HEK293 (cell line): ENCODE measurements around the gene CABLES2.

Experiments
- KLF7 ChIP-seq: fragments of 450-650 bp; formaldehyde crosslinking; IDR thresholded peaks from 2 replicates; pipeline ENCODE4 v1.5.1; 2016; ENCODE audit warnings: missing biosample characterization, missing genetic modification characterization, borderline replicate concordance
- KLF8 ChIP-seq: fragments of 450-650 bp; formaldehyde crosslinking; IDR thresholded peaks from 2 replicates; pipeline ENCODE4 v1.5.1; 2016; ENCODE audit warnings: missing biosample characterization, missing genetic modification characterization
- MYNN ChIP-seq: fragments of 450-650 bp; formaldehyde crosslinking; IDR thresholded peaks from 2 replicates; pipeline ENCODE4 v1.5.1; 2016; ENCODE audit warnings: missing biosample characterization, missing genetic modification characterization, borderline replicate concordance
- OVOL3 ChIP-seq: fragments of 450-650 bp; formaldehyde crosslinking; IDR thresholded peaks from 2 replicates; pipeline ENCODE4 v1.5.1; 2016; ENCODE audit warnings: missing biosample characterization, missing genetic modification characterization
- SALL2 ChIP-seq: fragments of 450-650 bp; formaldehyde crosslinking; IDR thresholded peaks from 2 replicates; pipeline ENCODE4 v1.5.0; 2017; ENCODE audit warnings: missing biosample characterization, mild to moderate bottlenecking, missing genetic modification characterization, borderline replicate concordance
- ZFP69B ChIP-seq: fragments of 450-650 bp; formaldehyde crosslinking; IDR thresholded peaks from 2 replicates; pipeline ENCODE4 v1.5.1; 2016; ENCODE audit warnings: missing biosample characterization, missing genetic modification characterization
- ZNF132 ChIP-seq: fragments of 450-650 bp; formaldehyde crosslinking; IDR thresholded peaks from 2 replicates; pipeline ENCODE4 v1.5.1; 2017; ENCODE audit warnings: missing biosample characterization, missing genetic modification characterization, borderline replicate concordance
- ZNF148 ChIP-seq: fragments of 450-650 bp; formaldehyde crosslinking; IDR thresholded peaks from 2 replicates; pipeline ENCODE4 v1.5.0; 2017; ENCODE audit warnings: missing biosample characterization, missing genetic modification characterization, borderline replicate concordance
- ZNF184 ChIP-seq: fragments of 450-650 bp; IDR thresholded peaks from 2 replicates; pipeline ENCODE4 v1.5.1; 2018; ENCODE audit warnings: missing biosample characterization, mild to moderate bottlenecking, missing genetic modification characterization
- ZNF239 ChIP-seq: fragments of 450-650 bp; formaldehyde crosslinking; IDR thresholded peaks from 2 replicates; pipeline ENCODE4 v1.5.1; 2016; ENCODE audit warnings: missing biosample characterization, missing genetic modification characterization
- ZNF280C ChIP-seq: fragments of 450-650 bp; formaldehyde crosslinking; IDR thresholded peaks from 2 replicates; pipeline ENCODE4 v1.5.1; 2016; ENCODE audit warnings: missing biosample characterization, missing genetic modification characterization
- ZNF416 ChIP-seq: fragments of 450-650 bp; formaldehyde crosslinking; IDR thresholded peaks from 2 replicates; pipeline ENCODE4 v1.5.1; 2016; ENCODE audit warnings: missing biosample characterization, missing genetic modification characterization
- ZNF670 ChIP-seq: fragments of 450-650 bp; formaldehyde crosslinking; IDR thresholded peaks from 2 replicates; pipeline ENCODE4 v1.5.1; 2016; ENCODE audit warnings: missing biosample characterization, missing genetic modification characterization, low read depth
- ZNF677 ChIP-seq: fragments of 450-650 bp; IDR thresholded peaks from 2 replicates; pipeline ENCODE4 v1.5.0; 2018; ENCODE audit warnings: missing biosample characterization, mild to moderate bottlenecking, missing genetic modification characterization, moderate library complexity
- ZNF692 ChIP-seq: fragments of 450-650 bp; formaldehyde crosslinking; IDR thresholded peaks from 2 replicates; pipeline ENCODE4 v1.5.1; 2016; ENCODE audit warnings: missing biosample characterization, missing genetic modification characterization
- ZNF792 ChIP-seq: fragments of 450-650 bp; formaldehyde crosslinking; IDR thresholded peaks from 2 replicates; pipeline ENCODE4 v1.5.1; 2016; ENCODE audit warnings: missing biosample characterization, missing genetic modification characterization
- ZNF830 ChIP-seq: fragments of 450-650 bp; IDR thresholded peaks from 2 replicates; pipeline ENCODE4 v1.5.0; 2018; ENCODE audit warnings: missing biosample characterization, missing genetic modification characterization, low read depth, mild to moderate bottlenecking, moderate library complexity
- ZNF843 ChIP-seq: fragments of 450-650 bp; formaldehyde crosslinking; IDR thresholded peaks from 2 replicates; pipeline ENCODE4 v1.5.1; 2016; ENCODE audit warnings: missing biosample characterization, missing genetic modification characterization
- TF ChIP-seq, protein P1 (sequence below): fragments of 450-650 bp; formaldehyde crosslinking; IDR thresholded peaks from 2 replicates; pipeline ENCODE4 v1.5.1; 2016; ENCODE audit warnings: missing biosample characterization, missing genetic modification characterization
- TF ChIP-seq, protein P2 (sequence below): fragments of 450-650 bp; formaldehyde crosslinking; IDR thresholded peaks from 2 replicates; pipeline ENCODE4 v1.5.1; 2016; ENCODE audit warnings: missing biosample characterization, missing genetic modification characterization, borderline replicate concordance
- TF ChIP-seq, protein P3 (sequence below): fragments of 450-650 bp; formaldehyde crosslinking; IDR thresholded peaks from 2 replicates; pipeline ENCODE4 v1.5.1; 2016; ENCODE audit warnings: missing biosample characterization, missing genetic modification characterization, borderline replicate concordance
- TF ChIP-seq, protein P4 (sequence below): fragments of 450-650 bp; formaldehyde crosslinking; IDR thresholded peaks from 2 replicates; pipeline ENCODE4 v1.5.1; 2016; ENCODE audit warnings: missing biosample characterization, missing genetic modification characterization
- TF ChIP-seq, protein P5 (sequence below): fragments of 450-650 bp; IDR thresholded peaks from 2 replicates; pipeline ENCODE4 v1.5.1; 2018; ENCODE audit warnings: missing biosample characterization, missing genetic modification characterization

CABLES2 gene

GRCh38 chr20:62381842-62382241 lies 25.2 kb downstream of the CABLES2 start (continued):
- TF ChIP-seq ZNF792 (no peak), ZNF677 (tag by site-specific recombination) (no peak), ZNF239 (tag by site-specific recombination) (peak; percentile 77; the same call in 1 of the 2 replicates), KLF8 (no peak), ZNF416 (no peak), ZNF280C (peak; percentile 50; the same call in 1 of the 2 replicates), ZNF132 (tag by site-specific recombination) (no peak), SALL2 (no peak), OVOL3 (tag by site-specific recombination) (no peak), ZNF670 (tag by site-specific recombination) (no peak), ZFP69B (no peak), ZNF184 (tag by site-specific recombination) (no peak), KLF7 (no peak), MYNN (no peak), ZNF148 (0 out of 2 replicates have a peak, but pooled peaks have one; percentile 61), ZNF692 (no peak), ZNF843 (tag by site-specific recombination) (no peak), ZNF830 (tag by site-specific recombination) (no peak)
- TF ChIP-seq, protein P1, sequence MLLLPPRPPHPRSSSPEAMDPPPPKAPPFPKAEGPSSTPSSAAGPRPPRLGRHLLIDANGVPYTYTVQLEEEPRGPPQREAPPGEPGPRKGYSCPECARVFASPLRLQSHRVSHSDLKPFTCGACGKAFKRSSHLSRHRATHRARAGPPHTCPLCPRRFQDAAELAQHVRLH: peak; percentile 49; the same call in 1 of the 2 replicates
- TF ChIP-seq, protein P2, sequence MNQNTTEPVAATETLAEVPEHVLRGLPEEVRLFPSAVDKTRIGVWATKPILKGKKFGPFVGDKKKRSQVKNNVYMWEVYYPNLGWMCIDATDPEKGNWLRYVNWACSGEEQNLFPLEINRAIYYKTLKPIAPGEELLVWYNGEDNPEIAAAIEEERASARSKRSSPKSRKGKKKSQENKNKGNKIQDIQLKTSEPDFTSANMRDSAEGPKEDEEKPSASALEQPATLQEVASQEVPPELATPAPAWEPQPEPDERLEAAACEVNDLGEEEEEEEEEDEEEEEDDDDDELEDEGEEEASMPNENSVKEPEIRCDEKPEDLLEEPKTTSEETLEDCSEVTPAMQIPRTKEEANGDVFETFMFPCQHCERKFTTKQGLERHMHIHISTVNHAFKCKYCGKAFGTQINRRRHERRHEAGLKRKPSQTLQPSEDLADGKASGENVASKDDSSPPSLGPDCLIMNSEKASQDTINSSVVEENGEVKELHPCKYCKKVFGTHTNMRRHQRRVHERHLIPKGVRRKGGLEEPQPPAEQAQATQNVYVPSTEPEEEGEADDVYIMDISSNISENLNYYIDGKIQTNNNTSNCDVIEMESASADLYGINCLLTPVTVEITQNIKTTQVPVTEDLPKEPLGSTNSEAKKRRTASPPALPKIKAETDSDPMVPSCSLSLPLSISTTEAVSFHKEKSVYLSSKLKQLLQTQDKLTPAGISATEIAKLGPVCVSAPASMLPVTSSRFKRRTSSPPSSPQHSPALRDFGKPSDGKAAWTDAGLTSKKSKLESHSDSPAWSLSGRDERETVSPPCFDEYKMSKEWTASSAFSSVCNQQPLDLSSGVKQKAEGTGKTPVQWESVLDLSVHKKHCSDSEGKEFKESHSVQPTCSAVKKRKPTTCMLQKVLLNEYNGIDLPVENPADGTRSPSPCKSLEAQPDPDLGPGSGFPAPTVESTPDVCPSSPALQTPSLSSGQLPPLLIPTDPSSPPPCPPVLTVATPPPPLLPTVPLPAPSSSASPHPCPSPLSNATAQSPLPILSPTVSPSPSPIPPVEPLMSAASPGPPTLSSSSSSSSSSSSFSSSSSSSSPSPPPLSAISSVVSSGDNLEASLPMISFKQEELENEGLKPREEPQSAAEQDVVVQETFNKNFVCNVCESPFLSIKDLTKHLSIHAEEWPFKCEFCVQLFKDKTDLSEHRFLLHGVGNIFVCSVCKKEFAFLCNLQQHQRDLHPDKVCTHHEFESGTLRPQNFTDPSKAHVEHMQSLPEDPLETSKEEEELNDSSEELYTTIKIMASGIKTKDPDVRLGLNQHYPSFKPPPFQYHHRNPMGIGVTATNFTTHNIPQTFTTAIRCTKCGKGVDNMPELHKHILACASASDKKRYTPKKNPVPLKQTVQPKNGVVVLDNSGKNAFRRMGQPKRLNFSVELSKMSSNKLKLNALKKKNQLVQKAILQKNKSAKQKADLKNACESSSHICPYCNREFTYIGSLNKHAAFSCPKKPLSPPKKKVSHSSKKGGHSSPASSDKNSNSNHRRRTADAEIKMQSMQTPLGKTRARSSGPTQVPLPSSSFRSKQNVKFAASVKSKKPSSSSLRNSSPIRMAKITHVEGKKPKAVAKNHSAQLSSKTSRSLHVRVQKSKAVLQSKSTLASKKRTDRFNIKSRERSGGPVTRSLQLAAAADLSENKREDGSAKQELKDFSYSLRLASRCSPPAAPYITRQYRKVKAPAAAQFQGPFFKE (tag by site-specific recombination): no peak
- TF ChIP-seq, protein P3, sequence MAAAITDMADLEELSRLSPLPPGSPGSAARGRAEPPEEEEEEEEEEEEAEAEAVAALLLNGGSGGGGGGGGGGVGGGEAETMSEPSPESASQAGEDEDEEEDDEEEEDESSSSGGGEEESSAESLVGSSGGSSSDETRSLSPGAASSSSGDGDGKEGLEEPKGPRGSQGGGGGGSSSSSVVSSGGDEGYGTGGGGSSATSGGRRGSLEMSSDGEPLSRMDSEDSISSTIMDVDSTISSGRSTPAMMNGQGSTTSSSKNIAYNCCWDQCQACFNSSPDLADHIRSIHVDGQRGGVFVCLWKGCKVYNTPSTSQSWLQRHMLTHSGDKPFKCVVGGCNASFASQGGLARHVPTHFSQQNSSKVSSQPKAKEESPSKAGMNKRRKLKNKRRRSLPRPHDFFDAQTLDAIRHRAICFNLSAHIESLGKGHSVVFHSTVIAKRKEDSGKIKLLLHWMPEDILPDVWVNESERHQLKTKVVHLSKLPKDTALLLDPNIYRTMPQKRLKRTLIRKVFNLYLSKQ (tag by site-specific recombination): peak; percentile 13; the same call in 1 of the 2 replicates
- TF ChIP-seq, protein P4, sequence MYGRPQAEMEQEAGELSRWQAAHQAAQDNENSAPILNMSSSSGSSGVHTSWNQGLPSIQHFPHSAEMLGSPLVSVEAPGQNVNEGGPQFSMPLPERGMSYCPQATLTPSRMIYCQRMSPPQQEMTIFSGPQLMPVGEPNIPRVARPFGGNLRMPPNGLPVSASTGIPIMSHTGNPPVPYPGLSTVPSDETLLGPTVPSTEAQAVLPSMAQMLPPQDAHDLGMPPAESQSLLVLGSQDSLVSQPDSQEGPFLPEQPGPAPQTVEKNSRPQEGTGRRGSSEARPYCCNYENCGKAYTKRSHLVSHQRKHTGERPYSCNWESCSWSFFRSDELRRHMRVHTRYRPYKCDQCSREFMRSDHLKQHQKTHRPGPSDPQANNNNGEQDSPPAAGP (tag by site-specific recombination): no peak
- TF ChIP-seq, protein P5, sequence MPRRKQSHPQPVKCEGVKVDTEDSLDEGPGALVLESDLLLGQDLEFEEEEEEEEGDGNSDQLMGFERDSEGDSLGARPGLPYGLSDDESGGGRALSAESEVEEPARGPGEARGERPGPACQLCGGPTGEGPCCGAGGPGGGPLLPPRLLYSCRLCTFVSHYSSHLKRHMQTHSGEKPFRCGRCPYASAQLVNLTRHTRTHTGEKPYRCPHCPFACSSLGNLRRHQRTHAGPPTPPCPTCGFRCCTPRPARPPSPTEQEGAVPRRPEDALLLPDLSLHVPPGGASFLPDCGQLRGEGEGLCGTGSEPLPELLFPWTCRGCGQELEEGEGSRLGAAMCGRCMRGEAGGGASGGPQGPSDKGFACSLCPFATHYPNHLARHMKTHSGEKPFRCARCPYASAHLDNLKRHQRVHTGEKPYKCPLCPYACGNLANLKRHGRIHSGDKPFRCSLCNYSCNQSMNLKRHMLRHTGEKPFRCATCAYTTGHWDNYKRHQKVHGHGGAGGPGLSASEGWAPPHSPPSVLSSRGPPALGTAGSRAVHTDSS (tag by site-specific recombination): peak; percentile 99
